Kidney epithelial cell (primary cell): Measurements from ENCODE around the gene SEC14L6. TPM values are rescaled to one million over a fixed set of nuclear protein-coding genes. Genes with fewer than 3 reads are reported as not detected.
"Not testable (repeated sequence)": the region's sequence is repeated elsewhere in the genome, so short reads cannot be mapped to it uniquely, and the experiment has no call there.

Experiments
- DNase-seq: peaks from one replicate; pipeline ENCODE4 v3.0.0-alpha.2; 2010; ENCODE audit warnings: low read depth
- H3K27me3 ChIP-seq: 2 replicates; pipeline ENCODE4 v1.6.0; 2011; ENCODE audit warnings: low read length; ENCODE audit not compliant: control insufficient read depth, insufficient read depth
- H3K36me3 ChIP-seq: 2 replicates; pipeline ENCODE4 v1.5.1; 2011; ENCODE audit warnings: low read length; ENCODE audit not compliant: control insufficient read depth, insufficient read depth
- H3K4me3 ChIP-seq: 2 replicates; pipeline ENCODE4 v1.5.1; 2011; ENCODE audit warnings: low read depth, mild to moderate bottlenecking, control low read depth, low read length
- CTCF ChIP-seq: IDR thresholded peaks from 2 replicates; pipeline ENCODE4 v1.5.1; 2011; ENCODE audit warnings: mild to moderate bottlenecking, moderate library complexity, low read length, control low read depth, inconsistent platforms; ENCODE audit not compliant: insufficient read depth, poor library complexity, severe bottlenecking
- total RNA-seq: library from RNA; depleted of rRNA; stranded (reverse); fragments of >200 nt; gene quantifications from 2 replicates; pipeline ENCODE4 v1.2.3, GENCODE V29; 2015

The SEC14L6 gene
- total RNA-seq, 1 donor from 2014 or later = 3.7 TPM

- Histone ChIP-seq H3K36me3 (no peaks in the 10 kb centered on the region), H3K27me3 (no peaks in the 10 kb centered on the region), H3K4me3 (no peak overlapping the region)
- no peak for TF ChIP-seq CTCF
- no peak for DNase-seq
Measured at GRCh38 chr22:30569674-30570202, 23.2 kb upstream of the SEC14L6 start.

GRCh38 chr22:30568137-30568805, 21.7 kb upstream of the SEC14L6 start:
- no peak overlapping the region for H3K4me3 ChIP-seq
- H3K27me3 ChIP-seq = no peaks in the 10 kb centered on the region
- no peak for DNase-seq
- TF ChIP-seq CTCF = no peak
- no peaks in the 10 kb centered on the region for H3K36me3 ChIP-seq

- not testable (repeated sequence) for H3K27me3 ChIP-seq, H3K4me3 ChIP-seq, H3K36me3 ChIP-seq, DNase-seq
Measured at GRCh38 chr22:30567277-30567676, 20.7 kb upstream of the SEC14L6 start.

- H3K36me3 ChIP-seq = no peaks in the 10 kb centered on the region
- H3K27me3 ChIP-seq = no peaks in the 10 kb centered on the region
- no peak for TF ChIP-seq CTCF
- no peak overlapping the region for H3K4me3 ChIP-seq
- DNase-seq = no peak
Measured at GRCh38 chr22:30566125-30566524, 19.6 kb upstream of the SEC14L6 start.

- H3K27me3 ChIP-seq = no peaks in the 10 kb centered on the region
- no peak for TF ChIP-seq CTCF
- no peak for DNase-seq
- no peak overlapping the region for H3K4me3 ChIP-seq
- H3K36me3 ChIP-seq = no peaks in the 10 kb centered on the region
Measured at GRCh38 chr22:30565341-30565740, 18.8 kb upstream of the SEC14L6 start.

- Histone ChIP-seq H3K27me3 (no peaks in the 10 kb centered on the region), H3K4me3 (no peak overlapping the region), H3K36me3 (no peaks in the 10 kb centered on the region)
- TF ChIP-seq CTCF = no peak
- DNase-seq = no peak
Measured at GRCh38 chr22:30564761-30565119, 18.2 kb upstream of the SEC14L6 start.
